Measurements from ENCODE around the gene PAX7.
"Not testable (repeated sequence)": the region's sequence is repeated elsewhere in the genome, so short reads cannot be mapped to it uniquely, and the experiment has no call there.

Gene PAX7

GRCh38 chr1:18630511-18631495 is at the start of gene PAX7:
Gene PAX7 (plus strand): TSS chr1:18630846. CDS start chr1:18631604, 758 bp downstream.
- Histone ChIP-seq H3K27me3 (ENCODE audit: control insufficient read depth, insufficient read depth, low read length) (peaks cover 95% of the 10 kb centered on the region), H3K4me3 (ENCODE audit: low read depth, low read length) (peak within 1 kb of the TSS; percentile 52), H3K4me1 (ENCODE audit: control insufficient read depth, insufficient read depth, low read length) (peaks cover 16% of the 10 kb centered on the region), H3K9ac (ENCODE audit: low read depth, low read length) (no peak within 1 kb of the TSS), H3K9me3 (ENCODE audit: control insufficient read depth, insufficient read depth, low read length) (no peaks in the 10 kb centered on the region), H3K36me3 (ENCODE audit: control insufficient read depth, insufficient read depth, low read length) (no peaks in the 10 kb centered on the region)

- Histone ChIP-seq H3K9me3 (ENCODE audit: control insufficient read depth, insufficient read depth, low read length) (no peaks in the 10 kb centered on the region), H3K36me3 (ENCODE audit: control insufficient read depth, insufficient read depth, low read length) (no peaks in the 10 kb centered on the region), H3K9ac (ENCODE audit: low read depth, low read length) (no peak overlapping the region), H3K4me1 (ENCODE audit: control insufficient read depth, insufficient read depth, low read length) (no peaks in the 10 kb centered on the region), H3K4me3 (ENCODE audit: low read depth, low read length) (no peak overlapping the region), H3K27me3 (ENCODE audit: control insufficient read depth, insufficient read depth, low read length) (peaks cover 6% of the 10 kb centered on the region)
Observed at GRCh38 chr1:18581420-18581880, 49.2 kb upstream of the PAX7 start.

- Histone ChIP-seq H3K9ac (ENCODE audit: low read depth, low read length) (no peak overlapping the region), H3K4me1 (ENCODE audit: control insufficient read depth, insufficient read depth, low read length) (no peaks in the 10 kb centered on the region), H3K36me3 (ENCODE audit: control insufficient read depth, insufficient read depth, low read length) (no peaks in the 10 kb centered on the region), H3K4me3 (ENCODE audit: low read depth, low read length) (no peak overlapping the region), H3K9me3 (ENCODE audit: control insufficient read depth, insufficient read depth, low read length) (no peaks in the 10 kb centered on the region), H3K27me3 (ENCODE audit: control insufficient read depth, insufficient read depth, low read length) (peaks cover 8% of the 10 kb centered on the region)
Observed at GRCh38 chr1:18582890-18583289, 47.8 kb upstream of the PAX7 start.

GRCh38 chr1:18583326-18583941 is 47.2 kb upstream of the PAX7 start:
- H3K4me3 ChIP-seq (ENCODE audit: low read depth, low read length) = no peak overlapping the region
- no peak overlapping the region for H3K9ac ChIP-seq (ENCODE audit: low read depth, low read length)
- no peaks in the 10 kb centered on the region for H3K9me3 ChIP-seq (ENCODE audit: control insufficient read depth, insufficient read depth, low read length)
- H3K4me1 ChIP-seq (ENCODE audit: control insufficient read depth, insufficient read depth, low read length) = no peaks in the 10 kb centered on the region
- no peaks in the 10 kb centered on the region for H3K36me3 ChIP-seq (ENCODE audit: control insufficient read depth, insufficient read depth, low read length)
- peaks cover 10% of the 10 kb centered on the region for H3K27me3 ChIP-seq (ENCODE audit: control insufficient read depth, insufficient read depth, low read length)

DNA sequence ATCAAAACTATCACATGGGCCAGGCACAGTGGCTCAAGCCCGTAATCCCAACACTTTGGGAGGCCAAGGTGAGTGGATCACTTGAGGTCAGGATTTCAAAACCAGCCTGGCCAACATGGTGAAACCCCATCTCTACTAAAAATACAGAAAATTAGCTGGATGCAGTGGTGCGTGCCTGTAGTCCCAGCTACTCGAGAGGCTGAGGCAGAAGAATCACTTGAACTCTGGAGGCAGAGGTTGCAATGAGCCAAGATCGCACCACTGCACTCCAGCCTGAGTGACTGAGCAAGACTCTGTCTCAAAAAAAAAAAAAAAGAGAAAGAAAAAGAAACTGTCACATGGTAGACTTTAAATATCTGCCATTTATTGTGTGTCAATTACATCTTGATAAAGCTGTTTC is 44.6 kb upstream of the PAX7 start:
- not testable (repeated sequence) for H3K36me3 ChIP-seq (ENCODE audit: control insufficient read depth, insufficient read depth, low read length); H3K27me3 ChIP-seq (ENCODE audit: control insufficient read depth, insufficient read depth, low read length); H3K9me3 ChIP-seq (ENCODE audit: control insufficient read depth, insufficient read depth, low read length); H3K9ac ChIP-seq (ENCODE audit: low read depth, low read length); H3K4me3 ChIP-seq (ENCODE audit: low read depth, low read length); H3K4me1 ChIP-seq (ENCODE audit: control insufficient read depth, insufficient read depth, low read length)

DNA sequence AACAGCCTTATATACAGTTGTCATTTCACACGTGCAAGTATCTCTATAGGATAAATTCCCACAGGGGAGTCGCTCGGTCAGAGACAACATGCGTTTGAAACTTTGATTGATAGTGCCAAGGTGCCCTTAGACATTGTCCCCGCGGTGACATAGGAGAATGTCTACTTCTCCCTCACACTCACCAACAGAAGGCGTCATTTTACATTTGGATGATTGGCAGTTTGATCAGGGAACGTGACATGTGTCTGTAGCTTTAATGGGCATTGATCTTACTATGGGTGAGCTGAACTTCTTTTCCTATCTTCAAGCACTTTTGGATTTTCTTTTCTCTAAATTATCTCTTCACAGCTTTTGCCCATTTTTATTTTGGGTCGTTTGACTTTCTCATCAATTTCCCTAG is 42.6 kb upstream of the PAX7 start:
- H3K36me3 ChIP-seq (ENCODE audit: control insufficient read depth, insufficient read depth, low read length) = no peaks in the 10 kb centered on the region
- H3K4me3 ChIP-seq (ENCODE audit: low read depth, low read length) = no peak overlapping the region

DNA sequence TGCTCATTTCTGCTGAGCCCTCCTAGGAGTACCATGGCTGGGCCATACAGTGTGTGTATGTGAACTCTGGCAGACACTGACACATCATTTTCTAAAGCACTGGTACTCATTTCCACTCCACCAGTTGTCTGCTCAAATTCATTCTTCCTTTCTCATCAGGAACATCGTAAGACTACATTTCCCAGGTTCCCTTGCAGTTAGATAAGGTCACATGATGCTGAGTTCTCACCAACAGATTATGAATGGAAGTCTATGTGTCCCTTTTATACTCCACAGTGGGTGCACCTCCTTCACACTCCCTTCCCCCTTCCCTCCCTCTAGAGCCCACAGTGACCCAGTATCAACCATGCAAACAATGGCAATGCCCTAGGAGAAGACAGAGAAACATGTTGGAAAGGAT is 38.3 kb upstream of the PAX7 start:
- Histone ChIP-seq H3K27me3 (ENCODE audit: control insufficient read depth, insufficient read depth, low read length) (peaks cover 12% of the 10 kb centered on the region), H3K4me1 (ENCODE audit: control insufficient read depth, insufficient read depth, low read length) (peaks cover 2% of the 10 kb centered on the region), H3K4me3 (ENCODE audit: low read depth, low read length) (no peak overlapping the region), H3K9ac (ENCODE audit: low read depth, low read length) (no peak overlapping the region), H3K9me3 (ENCODE audit: control insufficient read depth, insufficient read depth, low read length) (no peaks in the 10 kb centered on the region), H3K36me3 (ENCODE audit: control insufficient read depth, insufficient read depth, low read length) (no peaks in the 10 kb centered on the region)

More for the DNA sequence above, 42.6 kb upstream of the PAX7 start:
- Histone ChIP-seq H3K4me1 (ENCODE audit: control insufficient read depth, insufficient read depth, low read length) (peaks cover 2% of the 10 kb centered on the region), H3K9me3 (ENCODE audit: control insufficient read depth, insufficient read depth, low read length) (no peaks in the 10 kb centered on the region), H3K27me3 (ENCODE audit: control insufficient read depth, insufficient read depth, low read length) (peaks cover 7% of the 10 kb centered on the region), H3K9ac (ENCODE audit: low read depth, low read length) (no peak overlapping the region)

DNA sequence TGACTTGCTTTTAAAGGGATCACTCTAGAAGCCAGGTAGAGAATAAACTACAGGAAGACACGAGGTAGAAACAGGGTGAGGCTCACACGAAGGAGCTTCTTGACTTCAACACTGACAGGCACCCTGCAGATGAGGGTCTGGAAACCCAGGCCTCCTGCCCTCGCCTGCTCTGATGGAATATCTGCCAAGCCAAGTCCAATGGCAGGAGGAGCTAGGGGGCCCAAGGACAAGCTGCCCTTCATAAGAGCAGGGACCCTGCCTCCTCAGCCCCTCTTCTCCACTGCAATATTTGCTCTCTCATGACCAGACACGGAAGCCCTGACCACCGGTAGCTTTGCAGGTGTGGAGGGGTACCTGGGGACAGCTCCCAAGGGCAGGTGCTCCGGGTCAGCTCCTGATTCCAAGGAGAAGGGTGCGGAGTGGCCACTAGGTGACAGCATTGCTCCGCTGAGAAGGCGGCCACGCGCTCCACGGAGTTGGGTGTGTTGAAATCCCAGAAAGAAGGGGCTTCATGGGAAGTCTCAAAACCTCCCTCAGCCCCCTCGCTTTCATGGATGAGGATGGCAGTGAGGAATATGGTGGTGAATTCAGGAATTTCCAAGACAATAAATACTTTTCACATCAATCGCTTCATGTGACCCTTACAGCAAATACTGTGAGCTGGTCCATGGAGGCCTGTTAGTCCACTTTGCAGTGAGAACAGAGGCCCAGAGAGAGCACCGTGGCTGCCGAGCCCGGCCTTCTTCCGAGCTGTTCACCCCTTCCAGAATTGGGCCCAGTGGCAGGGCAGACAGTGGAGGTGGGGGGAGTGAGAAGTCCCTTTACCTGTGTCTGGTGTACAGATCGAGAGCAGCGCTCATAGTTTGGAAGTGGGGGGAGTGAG is 33.2 kb upstream of the PAX7 start:
- Histone ChIP-seq H3K9ac (ENCODE audit: low read depth, low read length) (no peak overlapping the region), H3K4me3 (ENCODE audit: low read depth, low read length) (no peak overlapping the region), H3K9me3 (ENCODE audit: control insufficient read depth, insufficient read depth, low read length) (no peaks in the 10 kb centered on the region), H3K36me3 (ENCODE audit: control insufficient read depth, insufficient read depth, low read length) (no peaks in the 10 kb centered on the region), H3K27me3 (ENCODE audit: control insufficient read depth, insufficient read depth, low read length) (peaks cover 20% of the 10 kb centered on the region), H3K4me1 (ENCODE audit: control insufficient read depth, insufficient read depth, low read length) (peaks cover 4% of the 10 kb centered on the region)

DNA sequence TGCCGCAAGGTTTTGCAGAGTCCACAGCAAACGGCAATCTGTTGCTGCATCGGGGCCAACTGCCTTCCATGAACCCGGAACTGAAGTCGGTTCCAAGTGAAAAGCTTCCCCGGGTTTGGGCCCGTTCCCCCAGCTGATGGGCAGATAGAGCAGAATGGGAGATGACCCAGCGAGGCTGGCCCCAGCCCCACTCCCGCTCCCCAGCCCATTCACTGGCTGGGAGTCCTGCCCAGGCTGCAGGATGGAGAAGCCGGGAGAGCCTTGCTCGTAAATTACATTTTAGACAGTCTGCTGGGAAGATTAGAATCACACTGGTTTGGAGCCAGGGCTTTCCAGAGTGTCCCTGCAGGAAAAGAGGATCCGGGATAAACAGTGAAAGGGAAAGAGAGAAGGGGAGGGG is 31.6 kb upstream of the PAX7 start:
- peaks cover 11% of the 10 kb centered on the region for H3K27me3 ChIP-seq (ENCODE audit: control insufficient read depth, insufficient read depth, low read length)

GRCh38 chr1:18599704-18600103 is 30.9 kb upstream of the PAX7 start:
- H3K27me3 ChIP-seq (ENCODE audit: control insufficient read depth, insufficient read depth, low read length) = peaks cover 10% of the 10 kb centered on the region
- H3K4me1 ChIP-seq (ENCODE audit: control insufficient read depth, insufficient read depth, low read length) = peaks cover 10% of the 10 kb centered on the region
- H3K36me3 ChIP-seq (ENCODE audit: control insufficient read depth, insufficient read depth, low read length) = no peaks in the 10 kb centered on the region
- no peak overlapping the region for H3K4me3 ChIP-seq (ENCODE audit: low read depth, low read length)
- H3K9me3 ChIP-seq (ENCODE audit: control insufficient read depth, insufficient read depth, low read length) = no peaks in the 10 kb centered on the region
- H3K9ac ChIP-seq (ENCODE audit: low read depth, low read length) = no peak overlapping the region

More for the DNA sequence above, 31.6 kb upstream of the PAX7 start:
- Histone ChIP-seq H3K9me3 (ENCODE audit: control insufficient read depth, insufficient read depth, low read length) (no peaks in the 10 kb centered on the region), H3K36me3 (ENCODE audit: control insufficient read depth, insufficient read depth, low read length) (no peaks in the 10 kb centered on the region), H3K4me3 (ENCODE audit: low read depth, low read length) (no peak overlapping the region), H3K9ac (ENCODE audit: low read depth, low read length) (no peak overlapping the region), H3K4me1 (ENCODE audit: control insufficient read depth, insufficient read depth, low read length) (peaks cover 10% of the 10 kb centered on the region)

DNA sequence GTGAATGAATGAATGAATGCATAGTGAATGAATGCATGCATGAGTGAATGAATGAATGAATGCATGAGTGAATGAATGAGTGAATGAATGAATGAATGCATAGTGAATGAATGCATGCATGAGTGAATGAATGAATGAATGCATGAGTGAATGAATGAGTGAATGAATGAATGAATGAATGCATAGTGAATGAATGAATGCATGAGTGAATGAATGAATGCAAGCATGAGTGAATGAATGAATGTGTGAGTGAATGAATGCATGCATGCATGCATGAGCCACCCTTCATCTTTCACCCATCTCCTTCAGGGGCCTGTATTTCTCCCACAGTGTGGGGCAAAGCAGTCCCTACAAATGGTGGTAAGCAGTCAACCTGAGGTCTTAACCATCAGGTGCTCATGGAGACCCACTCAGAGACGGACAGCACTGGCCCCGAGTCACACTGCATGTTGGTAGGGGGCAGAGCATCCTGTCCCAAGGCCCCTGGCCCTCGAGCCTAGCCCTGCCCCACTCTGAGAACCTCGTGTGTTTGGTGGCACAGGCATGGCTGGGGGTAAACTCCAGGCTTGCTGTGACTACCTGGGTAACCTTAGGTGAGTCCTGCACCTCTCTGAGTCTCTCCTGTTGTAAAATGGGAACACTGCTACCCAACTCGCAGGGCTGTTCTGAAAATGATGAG is 28.0 kb upstream of the PAX7 start:
- no peaks in the 10 kb centered on the region for H3K36me3 ChIP-seq (ENCODE audit: control insufficient read depth, insufficient read depth, low read length)
- no peaks in the 10 kb centered on the region for H3K9me3 ChIP-seq (ENCODE audit: control insufficient read depth, insufficient read depth, low read length)
- H3K4me1 ChIP-seq (ENCODE audit: control insufficient read depth, insufficient read depth, low read length) = peaks cover 10% of the 10 kb centered on the region
- no peak overlapping the region for H3K9ac ChIP-seq (ENCODE audit: low read depth, low read length)
- H3K4me3 ChIP-seq (ENCODE audit: low read depth, low read length) = no peak overlapping the region
- peaks cover 8% of the 10 kb centered on the region for H3K27me3 ChIP-seq (ENCODE audit: control insufficient read depth, insufficient read depth, low read length)

Data from iPS-15b (cell line).